SK-N-SH (cell line): ENCODE measurements around the gene TSPAN3. TPM values are rescaled to one million over a fixed set of nuclear protein-coding genes. Genes with fewer than 3 reads are reported as not detected.

Source experiments
- CTCF ChIA-PET: fragments of 300-600, 350-600 bp; formaldehyde crosslinking; extraction: SDS; loops from one replicate; lab custom pipeline; 2021; lab: Yijun Ruan, JAX
- POLR2A ChIA-PET: fragments of 350-600 bp; sonication (Branson Sonifier 250); formaldehyde crosslinking; extraction: SDS; loops from one replicate; lab custom pipeline; 2020; ENCODE audit warnings: antibody characterized with exemption, inconsistent platforms; lab: Yijun Ruan, JAX
- DNase-seq: peaks from one replicate; pipeline ENCODE4 v3.0.0; 2012
- H2AFZ ChIP-seq: fragments of 200-600 bp; sonication (generic); 2 replicates; pipeline ENCODE4 v1.8.1; 2016; ENCODE audit warnings: antibody characterized with exemption, mild to moderate bottlenecking, low read depth
- H3F3A ChIP-seq: fragments of 200-600 bp; sonication (generic); replicated peaks from 2 replicates; pipeline ENCODE3; 2016; ENCODE audit warnings: antibody characterized with exemption, mild to moderate bottlenecking; ENCODE audit not compliant: insufficient read depth
- H3K27ac ChIP-seq, 2 experiments: fragments of 200-500 bp in 1 of 2; fragments of 200-600 bp in 1 of 2; sonication (Bioruptor generic) in 1 of 2; sonication (generic), shearing (Covaris generic) in 1 of 2; 2 replicates each; pipeline versions ENCODE4 v1.5.1 to v1.6.1; 2014 to 2016; ENCODE audit warnings: low read depth in 2 of 2, inconsistent platforms in 1 of 2, low read length in 1 of 2, mild to moderate bottlenecking in 1 of 2, mixed read lengths in 1 of 2
- H3K27me3 ChIP-seq: fragments of 200-600 bp; sonication (generic), shearing (Covaris generic); 2 replicates; pipeline ENCODE4 v1.6.1; 2016; ENCODE audit warnings: mixed run types; ENCODE audit not compliant: insufficient read depth
- H3K36me3 ChIP-seq, 2 experiments: fragments of 200-500 bp in 1 of 2; fragments of 200-600 bp in 1 of 2; sonication (Bioruptor generic) in 1 of 2; sonication (generic) in 1 of 2; replicated peaks in 1 of 2; 2 replicates each; pipeline versions ENCODE3 to v1.5.1; 2014 to 2016; ENCODE audit warnings: low read length in 1 of 2, mild to moderate bottlenecking in 1 of 2; ENCODE audit not compliant: insufficient read depth in 2 of 2, control insufficient read depth in 1 of 2
- H3K4me1 ChIP-seq, 2 experiments: fragments of 200-500 bp in 1 of 2; fragments of 200-600 bp in 1 of 2; sonication (Bioruptor generic) in 1 of 2; sonication (generic), shearing (Covaris generic) in 1 of 2; 2 replicates each; pipeline versions ENCODE4 v1.5.1 to v1.6.1; 2014 to 2016; ENCODE audit warnings: low read depth in 1 of 2, low read length in 1 of 2, mixed run types in 1 of 2; ENCODE audit not compliant: insufficient read depth in 2 of 2, control insufficient read depth in 1 of 2
- H3K4me2 ChIP-seq: fragments of 200-600 bp; sonication (generic), shearing (Covaris generic); 2 replicates; pipeline ENCODE4 v1.6.1; 2017; ENCODE audit warnings: mixed run types
- H3K4me3 ChIP-seq, 2 experiments: fragments of 200-500 bp in 1 of 2; fragments of 200-600 bp in 1 of 2; sonication (Bioruptor generic) in 1 of 2; sonication (generic), shearing (Covaris generic) in 1 of 2; 2 replicates each; pipeline versions ENCODE4 v1.5.1 to v1.8.1; 2014 to 2016; ENCODE audit warnings: low read depth in 2 of 2, inconsistent platforms in 1 of 2, low read length in 1 of 2, mild to moderate bottlenecking in 1 of 2, mixed read lengths in 1 of 2, moderate library complexity in 1 of 2
- H3K79me2 ChIP-seq: fragments of 200-600 bp; sonication (generic); 2 replicates; pipeline ENCODE4 v1.8.1; 2017; ENCODE audit warnings: mild to moderate bottlenecking; ENCODE audit not compliant: insufficient read depth
- H3K9ac ChIP-seq: fragments of 200-600 bp; sonication (generic); 2 replicates; pipeline ENCODE4 v1.6.1; 2017; ENCODE audit warnings: mixed run types
- H3K9me2 ChIP-seq: fragments of 200-600 bp; sonication (generic); 2 replicates; pipeline ENCODE4 v1.6.1; 2017; ENCODE audit warnings: mixed run types
- H3K9me3 ChIP-seq: fragments of 200-600 bp; sonication (generic); 2 replicates; pipeline ENCODE4 v1.6.1; 2017; ENCODE audit warnings: mixed run types, mild to moderate bottlenecking, moderate library complexity
- H4K20me1 ChIP-seq: fragments of 200-600 bp; sonication (generic); 2 replicates; pipeline ENCODE4 v1.6.1; 2017; ENCODE audit warnings: mild to moderate bottlenecking, mixed run types; ENCODE audit not compliant: insufficient read depth
- FOSL2 ChIP-seq: IDR thresholded peaks from 2 replicates; pipeline ENCODE4 v1.4.0; 2012; ENCODE audit warnings: low read depth, mild to moderate bottlenecking, moderate library complexity, borderline replicate concordance
- FOXJ3 ChIP-seq: sonication (generic); formaldehyde crosslinking; IDR thresholded peaks from 2 replicates; pipeline ENCODE4 v1.5.1; 2020; ENCODE audit warnings: mild to moderate bottlenecking, missing genetic modification reagents
- GABPA ChIP-seq: IDR thresholded peaks from 2 replicates; pipeline ENCODE4 v1.4.0; 2012; ENCODE audit warnings: low read depth, mild to moderate bottlenecking
- NRF1 ChIP-seq: IDR thresholded peaks from 2 replicates; pipeline ENCODE4 v1.6.1; 2012; ENCODE audit warnings: low read depth, mild to moderate bottlenecking, low read length
- RCOR1 ChIP-seq: fragments of 150-350 bp; IDR thresholded peaks from 2 replicates; pipeline ENCODE4 v1.6.1; 2017; ENCODE audit warnings: antibody characterized with exemption, low read length
- REST ChIP-seq: IDR thresholded peaks from 2 replicates; pipeline ENCODE4 v1.6.1; 2012; ENCODE audit warnings: mild to moderate bottlenecking, low read depth, low read length, moderate library complexity
- RFX5 ChIP-seq: IDR thresholded peaks from 2 replicates; pipeline ENCODE4 v1.6.1; 2012; ENCODE audit warnings: mild to moderate bottlenecking, improper control_type of control experiment, low read length
- SIN3A ChIP-seq: IDR thresholded peaks from 2 replicates; pipeline ENCODE4 v1.6.1; 2012; ENCODE audit warnings: low read depth, mild to moderate bottlenecking, low read length, moderate library complexity, borderline replicate concordance
- TAF1 ChIP-seq: IDR thresholded peaks from 2 replicates; pipeline ENCODE4 v1.6.1; 2012; ENCODE audit warnings: low read depth, mild to moderate bottlenecking, low read length, moderate library complexity, borderline replicate concordance
- TEAD4 ChIP-seq: IDR thresholded peaks from 2 replicates; pipeline ENCODE4 v1.4.0; 2012; ENCODE audit warnings: mild to moderate bottlenecking, borderline replicate concordance; ENCODE audit not compliant: insufficient read depth
- WGBS: methylation state at CpG from one replicate; pipeline ENCODE4 v1.1.6; 2017; ENCODE audit warnings: low lambda C conversion rate; 5-methylcytosine and 5-hydroxymethylcytosine counted together
- polyA plus RNA-seq, 3 experiments: library from polyadenylated mRNA; depleted of rRNA; stranded (reverse); fragments of >200 nt; gene quantifications; 2 replicates each; pipeline ENCODE4 v1.2.3, GENCODE V29; 2012
- TF ChIP-seq, protein P1 (sequence below): fragments of 150-350 bp; IDR thresholded peaks from 2 replicates; pipeline ENCODE4 v1.6.1; 2016; ENCODE audit warnings: mild to moderate bottlenecking, low read depth, low read length

TSPAN3 gene
- polyA plus RNA-seq, 1 of the 3 experiments (the other 2 are of a cell fraction): 409 TPM

- Histone ChIP-seq H3K27me3 (no peaks in the 10 kb centered on the region), H3F3A (peaks cover 5% of the 10 kb centered on the region), H3K27ac (no peak overlapping the region), H3K4me2 (no peak overlapping the region), H3K9me3 (no peaks in the 10 kb centered on the region), H4K20me1 (no peaks in the 10 kb centered on the region), H3K9me2 (no peaks in the 10 kb centered on the region), H3K36me3 (peaks cover 41 to 77% of the 10 kb centered on the region in 2 experiments), H3K4me3 (no peak overlapping the region), H3K4me1 (peaks cover 0 to 7% of the 10 kb centered on the region in 2 experiments; a peak in 3 of 4 replicates), H3K9ac (no peak overlapping the region), H2AFZ (no peak overlapping the region), H3K79me2 (0 out of 2 replicates have a peak, but pooled peaks cover 4% of the 10 kb centered on the region)
- TF ChIP-seq FOXJ3 (CRISPR knock-in tag): no peak
- TF ChIP-seq RFX5: no peak
- ChIA-PET POLR2A (no interaction called here), CTCF (interaction anchor here (0.7 to 3.6 kb wide), 6 partner anchors 11 to 497 kb away, joined by 3 to 13 read pairs (median 4); no protein-coding TSS in a partner anchor)
- WGBS: 96% methylated on average over 1 of the region's 1 CpG
- no peak for DNase-seq
Observed at GRCh38 chr15:77045985-77046384, 24.9 kb downstream of the TSPAN3 start.

- CTCF ChIA-PET: interaction anchor here (3.6 kb wide), 1 partner anchor 9 kb away, joined by 13 read pairs; no protein-coding TSS in a partner anchor
- WGBS: 94% methylated on average over 4 of the region's 7 CpGs
Observed at GRCh38 chr15:77044228-77045042, 26.5 kb downstream of the TSPAN3 start.

More at GRCh38 chr15:77044228-77045042, 26.5 kb downstream of the TSPAN3 start:
- H3F3A ChIP-seq: peaks cover 11% of the 10 kb centered on the region
- peaks cover 26 to 70% of the 10 kb centered on the region in 2 experiments for H3K36me3 ChIP-seq
- H3K27me3 ChIP-seq: no peaks in the 10 kb centered on the region
- no peak overlapping the region for H3K4me3 ChIP-seq
- H3K27ac ChIP-seq: no peak overlapping the region
- H2AFZ ChIP-seq: no peak overlapping the region
- peaks cover 0 to 7% of the 10 kb centered on the region in 2 experiments; a peak in 3 of 4 replicates for H3K4me1 ChIP-seq
- H3K4me2 ChIP-seq: no peak overlapping the region
- H3K9ac ChIP-seq: no peak overlapping the region
- TF ChIP-seq GABPA: no peak
- no peak for TF ChIP-seq TAF1
- TF ChIP-seq TEAD4: no peak
- TF ChIP-seq FOSL2: no peak
- TF ChIP-seq REST: no peak
- TF ChIP-seq RCOR1: no peak
- no peak for TF ChIP-seq NRF1
- TF ChIP-seq SIN3A: no peak
- TF ChIP-seq, protein P1, sequence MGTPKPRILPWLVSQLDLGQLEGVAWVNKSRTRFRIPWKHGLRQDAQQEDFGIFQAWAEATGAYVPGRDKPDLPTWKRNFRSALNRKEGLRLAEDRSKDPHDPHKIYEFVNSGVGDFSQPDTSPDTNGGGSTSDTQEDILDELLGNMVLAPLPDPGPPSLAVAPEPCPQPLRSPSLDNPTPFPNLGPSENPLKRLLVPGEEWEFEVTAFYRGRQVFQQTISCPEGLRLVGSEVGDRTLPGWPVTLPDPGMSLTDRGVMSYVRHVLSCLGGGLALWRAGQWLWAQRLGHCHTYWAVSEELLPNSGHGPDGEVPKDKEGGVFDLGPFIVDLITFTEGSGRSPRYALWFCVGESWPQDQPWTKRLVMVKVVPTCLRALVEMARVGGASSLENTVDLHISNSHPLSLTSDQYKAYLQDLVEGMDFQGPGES: no peak
- no peak for DNase-seq
- H3K79me2 ChIP-seq: no peaks in the 10 kb centered on the region
- no peaks in the 10 kb centered on the region for H3K9me3 ChIP-seq
- POLR2A ChIA-PET: no interaction called here
- no peaks in the 10 kb centered on the region for H3K9me2 ChIP-seq
- no peaks in the 10 kb centered on the region for H4K20me1 ChIP-seq
